Measurements from ENCODE around the gene BAHCC1.

DNA sequence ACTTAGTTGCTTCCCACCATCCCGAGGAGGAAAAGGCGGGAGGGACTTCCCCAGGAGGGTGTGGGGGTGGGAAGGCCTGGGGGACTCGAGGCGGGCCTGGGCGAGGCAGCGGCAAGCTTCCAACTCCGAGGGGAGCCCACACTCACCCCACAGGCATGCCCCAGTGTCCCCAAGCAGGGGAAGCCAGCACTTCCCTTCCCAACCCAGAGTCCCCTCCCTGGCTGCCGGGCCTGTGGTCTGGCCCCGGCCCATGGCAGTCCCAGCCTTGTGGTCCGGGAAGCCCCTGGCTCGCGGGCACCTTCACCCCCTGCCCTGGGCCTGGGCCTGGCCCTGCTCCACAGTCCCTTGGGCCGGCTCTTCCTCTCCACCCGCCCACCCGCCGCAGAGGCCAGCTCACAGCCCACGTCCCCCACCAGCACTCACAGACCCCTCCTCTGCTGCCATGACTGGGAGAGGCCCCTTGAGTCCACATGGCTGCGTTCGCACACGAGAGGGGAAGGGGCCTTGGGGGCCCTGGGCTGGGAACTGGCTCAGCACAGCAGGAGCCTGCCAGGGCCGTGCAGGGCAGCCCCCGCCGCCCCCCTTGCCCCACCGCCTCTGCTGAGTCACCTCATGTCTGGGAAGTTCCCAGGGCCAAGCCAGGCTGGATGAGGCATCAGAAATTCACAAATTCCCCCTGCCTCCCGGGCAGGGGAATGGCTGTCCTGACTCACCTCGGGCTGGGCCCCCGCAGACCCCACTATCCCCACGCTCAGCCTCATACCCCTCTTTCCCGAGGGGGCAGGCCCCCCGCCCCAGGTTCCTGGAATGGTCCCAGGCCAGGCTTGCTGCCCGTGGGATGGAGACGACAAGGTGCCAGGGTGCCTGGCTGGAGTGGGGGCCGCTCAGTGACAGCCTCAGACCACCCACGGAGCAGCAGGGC, 27.8 kb downstream of the BAHCC1 start:
- TF ChIP-seq, protein P1, sequence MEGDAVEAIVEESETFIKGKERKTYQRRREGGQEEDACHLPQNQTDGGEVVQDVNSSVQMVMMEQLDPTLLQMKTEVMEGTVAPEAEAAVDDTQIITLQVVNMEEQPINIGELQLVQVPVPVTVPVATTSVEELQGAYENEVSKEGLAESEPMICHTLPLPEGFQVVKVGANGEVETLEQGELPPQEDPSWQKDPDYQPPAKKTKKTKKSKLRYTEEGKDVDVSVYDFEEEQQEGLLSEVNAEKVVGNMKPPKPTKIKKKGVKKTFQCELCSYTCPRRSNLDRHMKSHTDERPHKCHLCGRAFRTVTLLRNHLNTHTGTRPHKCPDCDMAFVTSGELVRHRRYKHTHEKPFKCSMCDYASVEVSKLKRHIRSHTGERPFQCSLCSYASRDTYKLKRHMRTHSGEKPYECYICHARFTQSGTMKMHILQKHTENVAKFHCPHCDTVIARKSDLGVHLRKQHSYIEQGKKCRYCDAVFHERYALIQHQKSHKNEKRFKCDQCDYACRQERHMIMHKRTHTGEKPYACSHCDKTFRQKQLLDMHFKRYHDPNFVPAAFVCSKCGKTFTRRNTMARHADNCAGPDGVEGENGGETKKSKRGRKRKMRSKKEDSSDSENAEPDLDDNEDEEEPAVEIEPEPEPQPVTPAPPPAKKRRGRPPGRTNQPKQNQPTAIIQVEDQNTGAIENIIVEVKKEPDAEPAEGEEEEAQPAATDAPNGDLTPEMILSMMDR (IDR thresholded peaks at IDR 0.05; ENCODE audit: low read depth, low read length, poor library complexity, severe bottlenecking) = no peak
- no peak for TF ChIP-seq EZH2phosphoT487 (IDR thresholded peaks at IDR 0.05; ENCODE audit: borderline replicate concordance, low read length)
